Tibial nerve (tissue), 4 donors: ENCODE measurements around the gene SLC9A1. TPM values are rescaled to one million over a fixed set of nuclear protein-coding genes. Genes with fewer than 3 reads are reported as not detected.
A peak's percentile ranks its signal among the peaks of the same experiment; 100 is the strongest.

ENCODE experiments used
- DNase-seq, 2 donors: peaks; one replicate each; pipeline ENCODE4 v3.0.0-alpha.2; 2019; ENCODE audit warnings: low spot score in 2 of 2
- H3K27ac ChIP-seq, 4 donors: fragments of 200-600 bp; sonication (generic) in 3 of 4; one replicate each; pipeline ENCODE4 v1.5.1; 2017 to 2019; ENCODE audit warnings: mild to moderate bottlenecking in 1 of 4
- H3K27me3 ChIP-seq, 2 donors: fragments of 200-600 bp; sonication (generic) in 1 of 2; one replicate each; pipeline versions ENCODE4 v1.5.1 to v1.6.0; 2017 to 2019
- H3K36me3 ChIP-seq, 3 donors: fragments of 200-600 bp; sonication (generic); one replicate each; pipeline ENCODE4 v1.5.1; 2018 to 2019
- H3K4me1 ChIP-seq, 4 donors: fragments of 200-600 bp; sonication (generic) in 3 of 4; one replicate each; pipeline ENCODE4 v1.5.1; 2017 to 2019
- H3K4me3 ChIP-seq, 4 donors: fragments of 200-600 bp; sonication (generic) in 3 of 4; one replicate each; pipeline ENCODE4 v1.5.1; 2017 to 2019; ENCODE audit warnings: mild to moderate bottlenecking in 1 of 4, moderate library complexity in 1 of 4
- H3K9me3 ChIP-seq, 4 donors: fragments of 200-600 bp; sonication (generic) in 3 of 4; one replicate each; pipeline ENCODE4 v1.5.1; 2017 to 2019
- CTCF ChIP-seq, 5 experiments: fragments of 200-600 bp in 3 of 5; fragments of 450-650 bp in 2 of 5; sonication (generic) in 3 of 5; IDR thresholded peaks; one replicate each; pipeline ENCODE4 v1.5.1; 2016 to 2019; ENCODE audit warnings: antibody characterized with exemption in 5 of 5, mild to moderate bottlenecking in 3 of 5, moderate library complexity in 2 of 5
- EP300 ChIP-seq, 2 donors: sonication (generic); formaldehyde crosslinking; IDR thresholded peaks; one replicate each; pipeline ENCODE4 v1.6.1; 2017; ENCODE audit warnings: antibody characterized with exemption in 2 of 2, mild to moderate bottlenecking in 1 of 2
- POLR2A ChIP-seq, 2 donors: fragments of 450-650 bp; IDR thresholded peaks; one replicate each; pipeline ENCODE4 v1.6.1; 2017; ENCODE audit warnings: antibody characterized with exemption in 2 of 2, mild to moderate bottlenecking in 2 of 2, moderate library complexity in 2 of 2
- WGBS, 2 donors: methylation state at CpG; one replicate each; pipeline ENCODE4 v1.1.5; 2018; 5-methylcytosine and 5-hydroxymethylcytosine counted together
- total RNA-seq, 4 donors: library from RNA; depleted of rRNA; stranded (reverse); fragments of >200 nt; gene quantifications; one replicate each; pipeline ENCODE4 v1.1.0, GENCODE V29; 2016

Gene SLC9A1
- total RNA-seq, 4 donors from 2014 or later, result 5.9 to 21.9 (median 7.8) TPM

GRCh38 chr1:27153927-27154358 is 982 bp downstream of the SLC9A1 start:
- Histone ChIP-seq H3K4me3 (peak overlapping the region in 2 of 4 donors; percentile 69 to 96), H3K27ac (peak overlapping the region in 3 of 4 donors; percentile 85 to 94 (median 92)), H3K36me3 (no peaks in the 10 kb centered on the region), H3K27me3 (no peaks in the 10 kb centered on the region), H3K9me3 (no peaks in the 10 kb centered on the region), H3K4me1 (peaks cover 0 to 62% (median 39%) of the 10 kb centered on the region in 4 donors)
- no peak for DNase-seq
- whole genome bisulfite sequencing, 2 donors, result 86 to 90% methylated on average over 21 of the region's 21 CpGs
- TF ChIP-seq CTCF (IDR thresholded peaks at IDR 0.05) (no peak), EP300 (IDR thresholded peaks at IDR 0.05) (no peak), POLR2A (IDR thresholded peaks at IDR 0.05) (no peak)

GRCh38 chr1:27153549-27153886 is 1.4 kb downstream of the SLC9A1 start:
- no peaks in the 10 kb centered on the region for H3K9me3 ChIP-seq
- H3K27me3 ChIP-seq, result no peaks in the 10 kb centered on the region
- no peaks in the 10 kb centered on the region for H3K36me3 ChIP-seq
- no peak for DNase-seq
- TF ChIP-seq CTCF (IDR thresholded peaks at IDR 0.05) (no peak), EP300 (IDR thresholded peaks at IDR 0.05) (no peak), POLR2A (IDR thresholded peaks at IDR 0.05) (no peak)
- peak overlapping the region in 3 of 4 donors; percentile 16 to 96 (median 69) for H3K4me3 ChIP-seq
- H3K4me1 ChIP-seq, result peaks cover 0 to 66% (median 39%) of the 10 kb centered on the region in 4 donors
- WGBS, 2 donors, result 49 to 55% methylated on average over 4 of the region's 4 CpGs
- H3K27ac ChIP-seq, result peak overlapping the region in 3 of 4 donors; percentile 59 to 94 (median 92)

GRCh38 chr1:27152829-27153548 is 1.9 kb downstream of the SLC9A1 start:
- Histone ChIP-seq H3K27me3 (no peaks in the 10 kb centered on the region), H3K4me1 (peaks cover 0 to 66% (median 39%) of the 10 kb centered on the region in 4 donors), H3K4me3 (peak overlapping the region in 3 of 4 donors; percentile 16 to 96 (median 69)), H3K36me3 (no peaks in the 10 kb centered on the region), H3K27ac (peak overlapping the region in 3 of 4 donors; percentile 59 to 94 (median 92)), H3K9me3 (no peaks in the 10 kb centered on the region)
- TF ChIP-seq CTCF (IDR thresholded peaks at IDR 0.05) (no peak), POLR2A (IDR thresholded peaks at IDR 0.05) (no peak), EP300 (IDR thresholded peaks at IDR 0.05) (no peak)
- WGBS, 2 donors, result 48 to 57% methylated on average over 2 of the region's 2 CpGs
- no peak for DNase-seq

DNA sequence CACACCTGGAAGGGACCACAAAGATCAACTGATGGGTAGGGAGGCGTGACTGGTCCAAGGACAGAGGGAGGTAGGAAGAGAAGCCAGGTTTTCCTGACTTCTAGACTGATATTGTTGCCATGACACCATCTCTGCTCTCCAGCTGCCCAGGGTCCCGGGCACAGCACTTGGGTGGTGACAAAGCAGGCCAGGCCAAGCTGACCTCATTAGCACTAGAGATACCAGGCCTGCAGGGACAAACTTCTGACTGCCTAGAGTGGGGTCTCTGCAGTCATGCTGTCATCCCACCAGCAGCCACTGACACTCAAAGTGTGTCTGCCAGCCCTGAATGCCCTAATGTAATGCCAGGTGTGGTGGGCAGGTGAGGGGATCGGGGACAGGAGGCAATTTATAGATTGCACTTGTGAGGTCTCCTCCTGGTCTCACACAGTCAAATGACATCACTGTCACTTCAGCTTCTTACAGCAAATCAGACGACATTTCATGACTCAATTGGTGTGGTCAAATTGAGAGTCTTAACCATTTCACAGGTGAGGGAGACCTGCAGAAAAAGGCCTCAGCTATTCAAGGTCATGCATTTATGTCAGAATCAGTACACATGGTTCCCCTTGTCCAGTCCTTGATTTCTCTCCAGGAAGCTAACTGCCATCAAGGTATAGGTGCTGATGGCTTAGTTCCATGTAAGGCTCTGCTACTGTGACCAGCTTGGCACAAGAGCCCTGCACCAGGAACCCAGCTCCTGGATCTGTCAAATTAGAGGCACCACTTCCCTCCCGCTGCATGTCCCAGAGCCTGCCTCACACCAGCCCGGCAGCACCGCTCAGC is 2.7 kb downstream of the SLC9A1 start:
- peak overlapping the region in 3 of 4 donors; percentile 16 to 96 (median 69) for H3K4me3 ChIP-seq
- H3K27me3 ChIP-seq, result no peaks in the 10 kb centered on the region
- TF ChIP-seq CTCF (IDR thresholded peaks at IDR 0.05), result no peak
- no peak for TF ChIP-seq POLR2A (IDR thresholded peaks at IDR 0.05)
- TF ChIP-seq EP300 (IDR thresholded peaks at IDR 0.05), result no peak
- no peaks in the 10 kb centered on the region for H3K9me3 ChIP-seq
- WGBS, 2 donors, result 58 to 60% methylated on average over 6 to 7 of the region's 7 CpGs
- no peaks in the 10 kb centered on the region for H3K36me3 ChIP-seq
- DNase-seq, result no peak
- H3K27ac ChIP-seq, result no peak overlapping the region
- peaks cover 0 to 66% (median 39%) of the 10 kb centered on the region in 4 donors for H3K4me1 ChIP-seq

DNA sequence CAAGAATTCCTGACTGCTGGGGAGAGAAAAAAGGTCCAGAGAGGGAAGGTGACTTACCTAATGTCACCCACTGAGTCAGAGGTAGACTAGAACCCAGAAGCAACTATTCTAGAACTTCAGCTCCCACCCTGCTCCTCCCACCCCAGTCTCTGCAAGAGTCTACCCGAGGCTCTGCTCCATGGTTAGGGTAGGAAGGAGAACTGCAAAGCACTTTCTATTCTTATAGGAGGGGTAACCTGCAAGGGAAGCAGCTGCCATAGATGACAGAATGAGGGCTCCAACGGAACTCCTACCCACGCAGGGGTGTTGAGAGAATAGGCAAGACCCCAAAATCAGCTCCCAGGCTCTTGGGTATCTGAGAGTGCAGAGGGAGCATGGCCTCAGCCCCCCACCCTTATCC is 4.3 kb downstream of the SLC9A1 start:
- no peak for DNase-seq
- WGBS, 2 donors, result 77 to 83% methylated on average over 3 of the region's 3 CpGs
- Histone ChIP-seq H3K27ac (no peak overlapping the region), H3K9me3 (no peaks in the 10 kb centered on the region), H3K36me3 (no peaks in the 10 kb centered on the region), H3K4me1 (peaks cover 0 to 70% (median 44%) of the 10 kb centered on the region in 4 donors), H3K27me3 (no peaks in the 10 kb centered on the region), H3K4me3 (no peak overlapping the region)
- TF ChIP-seq CTCF (IDR thresholded peaks at IDR 0.05) (no peak), EP300 (IDR thresholded peaks at IDR 0.05) (no peak), POLR2A (IDR thresholded peaks at IDR 0.05) (no peak)
